Osteoblast (primary cell): ENCODE data around the gene TSPAN7. TPM values are rescaled to one million over a fixed set of nuclear protein-coding genes. Genes with fewer than 3 reads are reported as not detected.

Experiments
- DNase-seq: peaks from one replicate; pipeline ENCODE4 v3.0.0; 2011; ENCODE audit warnings: low spot score, mixed read lengths; ENCODE audit not compliant: insufficient read length; ENCODE audit errors: missing footprints
- H2AFZ ChIP-seq: 2 replicates; pipeline ENCODE4 v1.6.0; 2011; ENCODE audit warnings: mild to moderate bottlenecking, low read length
- H3K27ac ChIP-seq: 2 replicates; pipeline ENCODE4 v1.5.1; 2011; ENCODE audit warnings: mild to moderate bottlenecking, low read depth, low read length, moderate library complexity
- H3K27me3 ChIP-seq: 2 replicates; pipeline ENCODE4 v1.6.0; 2012; ENCODE audit warnings: mild to moderate bottlenecking, control low read depth, inconsistent platforms, low read length, moderate library complexity; ENCODE audit not compliant: insufficient read depth
- H3K36me3 ChIP-seq: 2 replicates; pipeline ENCODE4 v1.5.1; 2011; ENCODE audit warnings: mild to moderate bottlenecking, low read length, control low read depth, moderate library complexity; ENCODE audit not compliant: insufficient read depth
- H3K4me1 ChIP-seq: 2 replicates; pipeline ENCODE4 v1.5.1; 2011; ENCODE audit warnings: mild to moderate bottlenecking, low read length, control low read depth, moderate library complexity; ENCODE audit not compliant: insufficient read depth
- H3K4me2 ChIP-seq: 2 replicates; pipeline ENCODE4 v1.6.0; 2011; ENCODE audit warnings: mild to moderate bottlenecking, low read length; ENCODE audit not compliant: insufficient read depth
- H3K4me3 ChIP-seq: fragments of 200-600 bp; sonication (generic); 3 replicates; pipeline ENCODE4 v1.5.1; 2012; ENCODE audit warnings: mild to moderate bottlenecking, low read length, inconsistent platforms; ENCODE audit not compliant: insufficient read depth
- H3K79me2 ChIP-seq: 2 replicates; pipeline ENCODE4 v1.6.0; 2012; ENCODE audit warnings: mild to moderate bottlenecking, low read length, control low read depth, inconsistent platforms; ENCODE audit not compliant: insufficient read depth
- H3K9me3 ChIP-seq: 2 replicates; pipeline ENCODE4 v1.5.1; 2011; ENCODE audit warnings: low read depth, low read length, control low read depth
- H4K20me1 ChIP-seq: 2 replicates; pipeline ENCODE4 v1.6.0; 2012; ENCODE audit warnings: mild to moderate bottlenecking, low read length, control low read depth; ENCODE audit not compliant: insufficient read depth
- total RNA-seq: library from RNA; depleted of rRNA; stranded (reverse); fragments of >200 nt; gene quantifications from 2 replicates; pipeline ENCODE4 v1.2.3, GENCODE V29; 2012
- TF ChIP-seq, protein P1 (sequence below): IDR thresholded peaks from 2 replicates; pipeline ENCODE4 v1.5.1; 2011; ENCODE audit warnings: mild to moderate bottlenecking, low read depth, low read length, moderate library complexity; ENCODE audit errors: extremely low read depth

Gene TSPAN7
- total RNA-seq, 1 donor, result 0.36 TPM

DNA sequence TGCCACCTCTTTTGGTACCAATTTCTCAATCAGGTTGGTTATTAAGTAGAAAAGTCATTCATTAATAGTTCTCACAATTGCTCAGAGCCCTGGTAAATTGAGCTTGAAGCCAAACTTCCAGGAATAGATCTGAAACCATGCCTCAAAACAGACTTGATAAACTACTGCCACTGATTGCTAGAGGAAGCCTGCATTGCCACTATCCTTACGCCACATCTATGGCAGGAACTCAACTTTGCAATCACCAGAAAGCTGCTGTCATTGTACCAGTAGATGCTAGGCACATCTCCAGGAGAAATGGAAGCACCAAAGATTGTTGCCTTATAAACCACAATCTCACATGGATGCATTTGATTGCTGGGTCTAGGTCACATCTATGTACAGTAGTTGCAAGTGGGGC, 21.6 kb upstream of the TSPAN7 start:
- H3K27ac ChIP-seq, result no peak overlapping the region
- no peak overlapping the region for H3K4me3 ChIP-seq
- H3K9me3 ChIP-seq, result no peaks in the 10 kb centered on the region
- H3K4me1 ChIP-seq, result no peaks in the 10 kb centered on the region
- H2AFZ ChIP-seq, result no peak overlapping the region
- no peak for DNase-seq
- no peaks in the 10 kb centered on the region for H3K27me3 ChIP-seq
- H3K79me2 ChIP-seq, result no peaks in the 10 kb centered on the region
- no peaks in the 10 kb centered on the region for H4K20me1 ChIP-seq
- H3K4me2 ChIP-seq, result no peak overlapping the region
- H3K36me3 ChIP-seq, result no peaks in the 10 kb centered on the region
- TF ChIP-seq, protein P1, sequence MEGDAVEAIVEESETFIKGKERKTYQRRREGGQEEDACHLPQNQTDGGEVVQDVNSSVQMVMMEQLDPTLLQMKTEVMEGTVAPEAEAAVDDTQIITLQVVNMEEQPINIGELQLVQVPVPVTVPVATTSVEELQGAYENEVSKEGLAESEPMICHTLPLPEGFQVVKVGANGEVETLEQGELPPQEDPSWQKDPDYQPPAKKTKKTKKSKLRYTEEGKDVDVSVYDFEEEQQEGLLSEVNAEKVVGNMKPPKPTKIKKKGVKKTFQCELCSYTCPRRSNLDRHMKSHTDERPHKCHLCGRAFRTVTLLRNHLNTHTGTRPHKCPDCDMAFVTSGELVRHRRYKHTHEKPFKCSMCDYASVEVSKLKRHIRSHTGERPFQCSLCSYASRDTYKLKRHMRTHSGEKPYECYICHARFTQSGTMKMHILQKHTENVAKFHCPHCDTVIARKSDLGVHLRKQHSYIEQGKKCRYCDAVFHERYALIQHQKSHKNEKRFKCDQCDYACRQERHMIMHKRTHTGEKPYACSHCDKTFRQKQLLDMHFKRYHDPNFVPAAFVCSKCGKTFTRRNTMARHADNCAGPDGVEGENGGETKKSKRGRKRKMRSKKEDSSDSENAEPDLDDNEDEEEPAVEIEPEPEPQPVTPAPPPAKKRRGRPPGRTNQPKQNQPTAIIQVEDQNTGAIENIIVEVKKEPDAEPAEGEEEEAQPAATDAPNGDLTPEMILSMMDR, result no peak

DNA sequence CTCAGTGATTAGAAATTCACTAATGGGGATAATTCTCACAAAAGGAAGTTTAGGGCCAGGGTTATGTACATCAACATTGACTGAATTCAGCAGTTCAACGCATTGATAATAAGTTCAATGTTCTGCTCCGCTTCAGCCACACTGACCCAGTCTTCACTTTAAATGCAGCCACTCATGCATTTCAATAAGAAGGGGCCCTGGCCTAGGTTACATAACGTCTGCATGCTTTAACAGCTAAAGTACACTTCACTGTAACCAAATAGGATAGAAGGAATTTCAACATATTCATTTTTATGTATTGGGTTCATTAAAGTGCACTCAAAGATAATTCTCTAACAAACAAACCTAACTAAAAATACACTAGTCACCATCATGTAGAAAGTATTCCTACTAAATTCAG, 12.8 kb upstream of the TSPAN7 start:
- H3K27ac ChIP-seq, result no peak overlapping the region
- TF ChIP-seq, protein P1, result no peak
- H4K20me1 ChIP-seq, result no peaks in the 10 kb centered on the region
- H3K36me3 ChIP-seq, result no peaks in the 10 kb centered on the region
- no peaks in the 10 kb centered on the region for H3K79me2 ChIP-seq
- no peaks in the 10 kb centered on the region for H3K4me1 ChIP-seq
- no peaks in the 10 kb centered on the region for H3K9me3 ChIP-seq
- DNase-seq, result no peak
- no peak overlapping the region for H3K4me2 ChIP-seq
- H3K27me3 ChIP-seq, result no peaks in the 10 kb centered on the region
- H3K4me3 ChIP-seq, result no peak overlapping the region
- no peak overlapping the region for H2AFZ ChIP-seq

DNA sequence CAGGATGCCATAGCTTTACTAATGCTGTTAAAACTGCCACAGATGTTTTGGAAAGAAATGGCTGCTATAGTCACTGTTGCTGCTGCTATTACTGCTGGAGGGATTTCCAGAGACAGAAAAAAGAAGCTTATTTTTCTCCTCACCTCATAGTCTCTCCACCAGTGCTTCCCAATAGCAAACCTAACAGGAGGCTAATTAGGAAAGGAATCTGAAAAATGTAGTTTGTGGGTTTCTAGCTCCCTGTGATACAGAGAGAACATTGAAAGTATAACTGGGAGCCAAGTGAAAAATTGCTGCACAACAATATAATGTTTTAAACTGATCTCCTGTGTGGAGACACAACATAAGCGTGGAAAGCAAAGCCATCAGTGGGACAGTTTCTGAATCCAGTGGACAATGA, 8.6 kb upstream of the TSPAN7 start:
- TF ChIP-seq, protein P1, result no peak
- Histone ChIP-seq H4K20me1 (no peaks in the 10 kb centered on the region), H3K79me2 (no peaks in the 10 kb centered on the region), H3K4me1 (no peaks in the 10 kb centered on the region), H3K27me3 (no peaks in the 10 kb centered on the region), H3K4me2 (no peak overlapping the region), H3K4me3 (no peak overlapping the region), H3K27ac (no peak overlapping the region), H2AFZ (no peak overlapping the region), H3K36me3 (no peaks in the 10 kb centered on the region), H3K9me3 (no peaks in the 10 kb centered on the region)
- no peak for DNase-seq

DNA sequence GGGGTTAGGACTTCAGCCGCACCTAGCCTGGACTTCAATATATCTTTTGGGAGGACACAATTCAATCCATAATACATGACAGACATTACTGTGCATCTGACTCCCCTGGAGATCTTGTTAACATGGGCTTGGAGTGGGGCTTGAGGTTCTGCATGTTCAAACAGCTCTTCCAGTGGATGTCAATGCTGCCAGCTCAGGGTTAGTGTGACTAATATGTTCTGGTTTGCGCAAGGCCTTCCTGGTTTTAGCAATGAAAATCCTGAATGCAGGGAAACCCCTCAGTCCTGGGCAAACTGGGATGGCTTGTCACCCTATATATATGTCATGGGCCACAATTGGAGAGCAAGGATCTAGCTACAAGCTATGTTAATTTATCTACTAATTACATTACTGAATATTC, 2.7 kb upstream of the TSPAN7 start:
- peak; percentile 4 for DNase-seq
- no peak overlapping the region for H3K4me2 ChIP-seq
- TF ChIP-seq, protein P1, result no peak

More for the DNA sequence above, 2.7 kb upstream of the TSPAN7 start:
- H3K9me3 ChIP-seq, result no peaks in the 10 kb centered on the region
- H2AFZ ChIP-seq, result no peak overlapping the region
- H3K27ac ChIP-seq, result no peak overlapping the region
- no peak overlapping the region for H3K4me3 ChIP-seq
- H3K27me3 ChIP-seq, result peaks cover 19% of the 10 kb centered on the region
- no peaks in the 10 kb centered on the region for H3K36me3 ChIP-seq
- peaks cover 3% of the 10 kb centered on the region for H3K4me1 ChIP-seq
- no peaks in the 10 kb centered on the region for H3K79me2 ChIP-seq
- H4K20me1 ChIP-seq, result no peaks in the 10 kb centered on the region
